Immature natural killer cell (primary cell): ENCODE results near the gene ANXA6. TPM values are rescaled to one million over a fixed set of nuclear protein-coding genes. Genes with fewer than 3 reads are reported as not detected.

ENCODE experiments used
- DNase-seq, 3 donors: peaks; one replicate each; pipeline ENCODE4 v3.0.0; 2022; ENCODE audit warnings: mixed read lengths in 1 of 3
- H3K27ac Mint-ChIP-seq, 6 donors: one replicate each; pipeline ENCODE4 v1.8.0; 2020; ENCODE audit warnings: mixed read lengths in 6 of 6, mild to moderate bottlenecking in 5 of 6, inconsistent platforms in 4 of 6, moderate library complexity in 3 of 6
- H3K27me3 Mint-ChIP-seq, 3 donors: one replicate each; pipeline ENCODE4 v1.8.0; 2020 to 2021; ENCODE audit warnings: low read depth in 3 of 3, mild to moderate bottlenecking in 3 of 3, mixed read lengths in 3 of 3, moderate library complexity in 3 of 3, inconsistent platforms in 1 of 3
- H3K36me3 Mint-ChIP-seq, 3 donors: one replicate each; pipeline ENCODE4 v1.8.0; 2020; ENCODE audit warnings: mixed read lengths in 3 of 3, inconsistent platforms in 2 of 3, mild to moderate bottlenecking in 2 of 3
- H3K4me1 Mint-ChIP-seq, 2 donors: one replicate each; pipeline ENCODE4 v1.8.0; 2020; ENCODE audit warnings: inconsistent platforms in 2 of 2, mild to moderate bottlenecking in 2 of 2, mixed read lengths in 2 of 2, moderate library complexity in 1 of 2
- H3K4me3 Mint-ChIP-seq, 5 donors: one replicate each; pipeline ENCODE4 v1.8.0; 2020; ENCODE audit warnings: mild to moderate bottlenecking in 5 of 5, mixed read lengths in 5 of 5, inconsistent platforms in 3 of 5, moderate library complexity in 3 of 5
- H3K9me3 Mint-ChIP-seq, 6 donors: one replicate each; pipeline ENCODE4 v1.8.0; 2020; ENCODE audit warnings: mild to moderate bottlenecking in 6 of 6, mixed read lengths in 6 of 6, inconsistent platforms in 4 of 6, moderate library complexity in 3 of 6
- polyA plus RNA-seq, 3 donors: library from polyadenylated mRNA; unstranded; fragments of 300-500 nt; fragmentation: Illumina TruSeq; gene quantifications; one replicate each; pipeline ENCODE4 v1.2.3, GENCODE V29; 2021

The ANXA6 gene
- polyA plus RNA-seq, 3 donors from 2014 or later, result 313 to 679 (median 395) TPM

DNA sequence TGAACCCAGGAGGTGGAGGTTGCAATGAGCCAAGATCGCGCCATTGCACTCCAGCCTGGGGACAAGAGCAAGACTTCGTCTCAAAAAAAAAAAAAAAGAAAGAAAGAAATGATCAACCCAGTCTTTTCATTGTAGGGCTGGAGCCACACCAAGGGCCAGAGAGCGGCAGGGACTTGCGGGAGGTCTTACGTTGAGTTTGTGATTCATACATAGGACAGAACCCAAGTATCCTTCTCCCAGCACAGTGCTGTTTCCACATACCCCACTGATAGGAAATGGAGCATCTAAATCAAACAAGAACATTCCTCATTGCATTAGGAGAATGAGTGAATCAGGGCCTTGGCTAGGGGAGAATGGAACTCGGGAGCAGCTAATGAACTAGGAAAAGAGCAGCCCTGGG lies 73.2 kb downstream of the ANXA6 start:
- Mint-ChIP-seq H3K4me1 (peaks cover 45 to 52% of the 10 kb centered on the region in 2 donors), H3K27me3 (peaks cover 2 to 16% (median 6%) of the 10 kb centered on the region in 3 donors), H3K27ac (peak overlapping the region in 2 of 6 donors; percentile 22 to 34), H3K4me3 (no peak overlapping the region), H3K9me3 (no peaks in the 10 kb centered on the region), H3K36me3 (peaks cover 0 to 4% (median 0%) of the 10 kb centered on the region in 3 donors)
- no peak for DNase-seq

DNA sequence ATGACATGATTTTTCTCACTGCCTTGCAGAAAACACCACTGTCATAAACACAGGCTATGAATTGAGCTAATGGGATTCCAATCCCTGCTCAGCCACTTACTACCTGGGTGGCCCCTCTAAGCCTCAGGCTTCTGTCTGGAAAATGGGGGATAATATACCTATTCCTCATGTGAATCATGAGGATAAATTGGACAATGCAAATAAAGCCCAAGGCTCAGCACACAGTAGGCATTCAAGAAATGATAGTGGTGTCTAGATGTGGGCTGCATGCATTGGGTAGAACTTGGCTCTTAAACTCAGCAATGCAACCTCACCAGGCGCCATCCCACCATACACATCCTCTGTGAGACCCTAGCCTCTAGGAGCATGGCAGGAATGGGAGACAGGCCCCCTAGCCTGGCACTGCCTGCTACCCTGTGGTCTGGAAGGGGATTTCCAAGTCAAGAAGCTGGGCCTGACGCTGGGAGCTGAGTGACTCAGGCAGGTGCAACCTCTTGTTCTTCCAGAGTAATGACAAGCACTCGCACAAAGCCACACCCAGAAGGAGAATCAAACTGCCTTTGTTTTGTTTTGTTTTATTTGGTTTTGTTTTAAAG lies 74.4 kb downstream of the ANXA6 start:
- peak overlapping the region in 5 of 6 donors; percentile 40 to 97 (median 86) for H3K27ac Mint-ChIP-seq
- peak overlapping the region in 1 of 5 donors; percentile 19 for H3K4me3 Mint-ChIP-seq
- H3K27me3 Mint-ChIP-seq, result peaks cover 2 to 24% (median 6%) of the 10 kb centered on the region in 3 donors
- peaks cover 0 to 7% (median 4%) of the 10 kb centered on the region in 3 donors for H3K36me3 Mint-ChIP-seq
- no peaks in the 10 kb centered on the region for H3K9me3 Mint-ChIP-seq
- DNase-seq, result no peak
- H3K4me1 Mint-ChIP-seq, result peaks cover 57 to 63% of the 10 kb centered on the region in 2 donors

GRCh38 chr5:151082282-151082902 lies 75.2 kb downstream of the ANXA6 start:
- no peak for DNase-seq
- H3K27me3 Mint-ChIP-seq, result peaks cover 2 to 28% (median 6%) of the 10 kb centered on the region in 3 donors
- H3K4me3 Mint-ChIP-seq, result peak overlapping the region; percentile 48 to 91 (median 89)
- peaks cover 0 to 11% (median 4%) of the 10 kb centered on the region in 3 donors for H3K36me3 Mint-ChIP-seq
- H3K4me1 Mint-ChIP-seq, result peaks cover 61 to 71% of the 10 kb centered on the region in 2 donors
- no peaks in the 10 kb centered on the region for H3K9me3 Mint-ChIP-seq
- H3K27ac Mint-ChIP-seq, result peak overlapping the region; percentile 55 to 98 (median 90)

- Mint-ChIP-seq H3K4me1 (peaks cover 65 to 75% of the 10 kb centered on the region in 2 donors), H3K36me3 (peaks cover 0 to 10% (median 9%) of the 10 kb centered on the region in 3 donors), H3K27me3 (peaks cover 2 to 28% (median 6%) of the 10 kb centered on the region in 3 donors), H3K9me3 (no peaks in the 10 kb centered on the region), H3K27ac (peak overlapping the region; percentile 86 to 98 (median 94)), H3K4me3 (peak overlapping the region; percentile 89 to 92 (median 90))
- no peak for DNase-seq
These were observed 75.9 kb downstream of the ANXA6 start for GRCh38 chr5:151081431-151082281.

GRCh38 chr5:151080613-151081430 lies 76.8 kb downstream of the ANXA6 start, which contains the start of gene TNIP1:
Gene TNIP1 (minus strand): TSS chr5:151081034. CDS start chr5:151065095, 15,939 bp downstream.
- Mint-ChIP-seq H3K4me1 (peaks cover 68 to 78% of the 10 kb centered on the region in 2 donors), H3K27me3 (peaks cover 2 to 28% (median 6%) of the 10 kb centered on the region in 3 donors), H3K36me3 (peaks cover 0 to 13% (median 7%) of the 10 kb centered on the region in 3 donors), H3K4me3 (peak within 1 kb of the TSS; percentile 89 to 98 (median 92)), H3K9me3 (no peaks in the 10 kb centered on the region), H3K27ac (peak within 1 kb of the TSS; percentile 86 to 99 (median 98))
- peak; percentile 96 to 98 (median 96) for DNase-seq

GRCh38 chr5:151079838-151080612 lies 77.6 kb downstream of the ANXA6 start:
- Mint-ChIP-seq H3K27ac (peak overlapping the region; percentile 86 to 99 (median 96)), H3K27me3 (peaks cover 2 to 27% (median 6%) of the 10 kb centered on the region in 3 donors), H3K4me1 (peaks cover 69 to 82% of the 10 kb centered on the region in 2 donors), H3K36me3 (peaks cover 0 to 16% (median 7%) of the 10 kb centered on the region in 3 donors), H3K9me3 (no peaks in the 10 kb centered on the region), H3K4me3 (peak overlapping the region; percentile 88 to 98 (median 92))
- no peak for DNase-seq

DNA sequence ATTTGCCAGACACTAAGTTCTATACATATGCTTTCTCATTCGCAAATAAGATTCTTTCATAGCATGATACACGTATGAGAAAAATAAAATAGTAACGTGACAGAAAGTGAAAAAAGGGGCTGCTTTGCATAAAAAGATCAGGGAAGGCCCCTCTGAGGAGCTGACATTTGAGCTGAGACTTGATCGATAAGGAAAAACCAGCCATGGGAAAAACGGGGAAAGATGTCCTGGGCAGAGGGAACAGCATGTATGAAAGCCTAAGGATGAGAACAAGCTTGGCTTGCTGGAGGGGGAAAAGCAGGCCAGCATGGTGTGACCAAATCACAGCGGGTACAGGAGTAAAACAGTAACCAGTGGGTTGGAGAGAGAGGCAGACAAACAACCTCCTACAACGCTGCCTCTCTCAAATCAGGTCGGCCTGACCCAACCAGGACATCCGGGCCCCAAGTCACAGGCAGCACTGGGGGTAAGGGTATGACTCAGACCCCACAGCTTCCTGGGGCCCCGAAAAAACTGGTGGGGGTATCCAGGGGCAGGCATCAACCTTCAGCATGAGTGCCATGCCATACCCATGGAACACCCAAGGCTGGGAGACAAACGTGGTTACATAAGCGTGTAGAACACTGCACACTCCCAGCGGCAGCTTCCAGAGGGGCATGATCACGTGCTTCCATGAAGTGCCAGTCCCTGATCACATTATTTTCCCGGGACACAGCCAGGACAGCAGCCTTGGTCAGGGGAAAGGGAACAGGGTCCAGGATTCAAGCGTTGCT lies 78.9 kb downstream of the ANXA6 start:
- peaks cover 2 to 27% (median 11%) of the 10 kb centered on the region in 3 donors for H3K27me3 Mint-ChIP-seq
- peak in 1 of 3 donors; percentile 57 for DNase-seq
- H3K4me1 Mint-ChIP-seq, result peaks cover 71 to 85% of the 10 kb centered on the region in 2 donors
- peaks cover 0 to 16% (median 10%) of the 10 kb centered on the region in 3 donors for H3K36me3 Mint-ChIP-seq
- H3K27ac Mint-ChIP-seq, result peak overlapping the region; percentile 66 to 99 (median 90)
- no peaks in the 10 kb centered on the region for H3K9me3 Mint-ChIP-seq
- H3K4me3 Mint-ChIP-seq, result peak overlapping the region; percentile 41 to 98 (median 88)

GRCh38 chr5:151077967-151078366 lies 79.6 kb downstream of the ANXA6 start:
- DNase-seq, result no peak
- H3K27ac Mint-ChIP-seq, result peak overlapping the region; percentile 66 to 99 (median 90)
- peaks cover 2 to 27% (median 11%) of the 10 kb centered on the region in 3 donors for H3K27me3 Mint-ChIP-seq
- peak overlapping the region; percentile 14 to 98 (median 88) for H3K4me3 Mint-ChIP-seq
- H3K9me3 Mint-ChIP-seq, result no peaks in the 10 kb centered on the region
- H3K4me1 Mint-ChIP-seq, result peaks cover 71 to 85% of the 10 kb centered on the region in 2 donors
- H3K36me3 Mint-ChIP-seq, result peaks cover 0 to 16% (median 10%) of the 10 kb centered on the region in 3 donors

- no peak for DNase-seq
- Mint-ChIP-seq H3K9me3 (no peaks in the 10 kb centered on the region), H3K27me3 (peaks cover 2 to 27% (median 11%) of the 10 kb centered on the region in 3 donors), H3K36me3 (peaks cover 0 to 16% (median 10%) of the 10 kb centered on the region in 3 donors), H3K27ac (peak overlapping the region in 4 of 6 donors; percentile 10 to 99 (median 90)), H3K4me3 (peak overlapping the region in 1 of 5 donors; percentile 98), H3K4me1 (peaks cover 67 to 83% of the 10 kb centered on the region in 2 donors)
These were observed 80.2 kb downstream of the ANXA6 start for GRCh38 chr5:151077419-151077818.

- peak overlapping the region in 2 of 5 donors; percentile 20 to 98 for H3K4me3 Mint-ChIP-seq
- H3K27me3 Mint-ChIP-seq, result peaks cover 0 to 30% (median 11%) of the 10 kb centered on the region in 3 donors
- peaks cover 0 to 18% (median 10%) of the 10 kb centered on the region in 3 donors for H3K36me3 Mint-ChIP-seq
- no peak for DNase-seq
- no peaks in the 10 kb centered on the region for H3K9me3 Mint-ChIP-seq
- H3K27ac Mint-ChIP-seq, result peak overlapping the region in 4 of 6 donors; percentile 30 to 94 (median 63)
- peaks cover 69 to 83% of the 10 kb centered on the region in 2 donors for H3K4me1 Mint-ChIP-seq
These were observed 81.0 kb downstream of the ANXA6 start for GRCh38 chr5:151076616-151077015.

- no peaks in the 10 kb centered on the region for H3K9me3 Mint-ChIP-seq
- peaks cover 0 to 25% (median 4%) of the 10 kb centered on the region in 3 donors for H3K27me3 Mint-ChIP-seq
- DNase-seq, result no peak
- H3K4me1 Mint-ChIP-seq, result peaks cover 69 to 84% of the 10 kb centered on the region in 2 donors
- H3K4me3 Mint-ChIP-seq, result peak overlapping the region in 3 of 5 donors; percentile 8 to 48 (median 17)
- H3K27ac Mint-ChIP-seq, result peak overlapping the region in 5 of 6 donors; percentile 30 to 86 (median 67)
- peaks cover 0 to 20% (median 10%) of the 10 kb centered on the region in 3 donors for H3K36me3 Mint-ChIP-seq
These were observed 81.8 kb downstream of the ANXA6 start for GRCh38 chr5:151075698-151076331.
